Motor neuron (in vitro differentiated cells): ENCODE data around the gene PTPRM. TPM values are rescaled to one million over a fixed set of nuclear protein-coding genes. Genes with fewer than 3 reads are reported as not detected.

ENCODE experiments used
- ATAC-seq, 8 experiments: fragments of 200-7000 bp; cut with Tn5 transposase; replicated peaks in 6 of 8; 2 replicates each; pipeline ENCODE4 v1.8.0; 2021; ENCODE audit warnings: mild to moderate bottlenecking in 8 of 8, moderate library complexity in 8 of 8
- H3K27ac ChIP-seq, 2 donors: fragments of 250-450 bp; sonication (Bioruptor Pico); 2 replicates each; pipeline ENCODE4 v1.9.0; 2021; ENCODE audit warnings: antibody characterized with exemption in 2 of 2, mild to moderate bottlenecking in 2 of 2, moderate library complexity in 1 of 2
- H3K4me1 ChIP-seq, 2 donors: fragments of 250-450 bp; sonication (Bioruptor Pico); replicated peaks in 1 of 2; 2 replicates each; pipeline ENCODE4 v1.6.1; 2021; ENCODE audit warnings: antibody characterized with exemption in 2 of 2, mild to moderate bottlenecking in 2 of 2, moderate library complexity in 1 of 2
- H3K4me3 ChIP-seq, 5 donors: fragments of 250-450 bp; sonication (Bioruptor Pico); 2 replicates each; pipeline ENCODE4 v1.9.0; 2021; ENCODE audit warnings: antibody characterized with exemption in 5 of 5, mild to moderate bottlenecking in 5 of 5, moderate library complexity in 4 of 5
- WGBS, 10 experiments: fragments of 450-650 bp; shearing (Covaris generic); methylation state at CpG; one replicate each; pipeline ENCODE4 v1.0.0; 2022; 5-methylcytosine and 5-hydroxymethylcytosine counted together
- in situ Hi-C, 9 experiments: fragments of 400-800 bp; cut with MboI; loops; one replicate each; pipeline ENCODE4 v1.15.0; 2021; ENCODE audit warnings: low sequenced_read_pairs in 9 of 9, low pct_unique_long_range_greater_than_20kb in 2 of 9; ENCODE audit not compliant: unreplicated experiment in 9 of 9
- total RNA-seq, 8 experiments: library from RNA; unstranded; fragments of 300-600 nt; gene quantifications; 2 replicates each; pipeline versions ENCODE4 v1.2.3 to v1.2.4, GENCODE V29; 2022

PTPRM gene
- total RNA-seq, 8 experiments from 2014 or later = 12.9 to 106 (median 66.9) TPM

GRCh38 chr18:7572822-7573221, 5.7 kb downstream of the PTPRM start:
- in situ Hi-C loops = loop anchor here in 2 of 9 experiments (25.0 kb wide), 3 partner anchors 286 to 914 kb away; no protein-coding TSS in a partner anchor
- 80 to 100% (median 100%) methylated on average over 1 to 2 of the region's 2 CpGs for whole genome bisulfite sequencing, 10 experiments
- Histone ChIP-seq H3K4me1 (peaks cover 0 to 16% of the 10 kb centered on the region in 2 donors), H3K27ac (no peak overlapping the region), H3K4me3 (no peak overlapping the region)
- ATAC-seq = no peak

- in situ Hi-C loops = loop anchor here in 1 of 9 experiments (25.0 kb wide), 1 partner anchor 187 kb away; no protein-coding TSS in a partner anchor
- Histone ChIP-seq H3K4me1 (peaks cover 0 to 13% of the 10 kb centered on the region in 2 donors), H3K27ac (no peak overlapping the region), H3K4me3 (no peak overlapping the region)
- WGBS, 10 experiments = 0 to 100% (median 14%) methylated on average over 1 to 2 of the region's 2 CpGs; no CpG with 5 or more reads in 5 of the 10 experiments
- ATAC-seq = peak in 6 of 8 experiments; percentile 4 to 78 (median 36)
Measured at GRCh38 chr18:7575465-7576028, 8.4 kb downstream of the PTPRM start.

- peak in 6 of 8 experiments; percentile 19 to 78 (median 50) for ATAC-seq
- H3K27ac ChIP-seq = no peak overlapping the region
- in situ Hi-C loops = loop anchor here in 1 of 9 experiments (25.0 kb wide), 1 partner anchor 186 kb away; no protein-coding TSS in a partner anchor
- no peak overlapping the region for H3K4me3 ChIP-seq
- peaks cover 0 to 13% of the 10 kb centered on the region in 2 donors for H3K4me1 ChIP-seq
Measured at GRCh38 chr18:7576077-7576476, 9.0 kb downstream of the PTPRM start.

DNA sequence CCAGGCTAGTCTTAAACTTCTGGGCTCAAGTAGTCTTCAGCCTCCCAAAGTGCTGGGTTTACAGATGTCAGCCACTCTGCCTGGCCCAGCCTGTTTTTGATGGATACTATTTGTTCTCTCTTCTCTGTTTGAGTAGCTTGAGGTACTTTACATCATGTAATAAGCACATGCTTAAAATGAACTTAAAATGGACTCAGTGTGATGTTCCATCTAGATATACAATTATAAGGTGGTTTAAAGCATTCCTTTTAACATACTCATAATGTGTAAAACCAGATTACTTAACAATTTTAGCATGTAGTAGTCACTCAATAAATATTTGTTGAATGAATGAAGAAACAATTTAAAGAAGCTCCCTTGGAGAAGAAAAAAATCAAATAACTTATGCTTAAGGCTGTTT, 9.6 kb downstream of the PTPRM start:
- in situ Hi-C loops = loop anchor here in 1 of 9 experiments (25.0 kb wide), 1 partner anchor 186 kb away; no protein-coding TSS in a partner anchor
- Histone ChIP-seq H3K4me1 (peaks cover 0 to 13% of the 10 kb centered on the region in 2 donors), H3K4me3 (no peak overlapping the region), H3K27ac (no peak overlapping the region)
- peak in 3 of 8 experiments; percentile 6 to 30 (median 18) for ATAC-seq

DNA sequence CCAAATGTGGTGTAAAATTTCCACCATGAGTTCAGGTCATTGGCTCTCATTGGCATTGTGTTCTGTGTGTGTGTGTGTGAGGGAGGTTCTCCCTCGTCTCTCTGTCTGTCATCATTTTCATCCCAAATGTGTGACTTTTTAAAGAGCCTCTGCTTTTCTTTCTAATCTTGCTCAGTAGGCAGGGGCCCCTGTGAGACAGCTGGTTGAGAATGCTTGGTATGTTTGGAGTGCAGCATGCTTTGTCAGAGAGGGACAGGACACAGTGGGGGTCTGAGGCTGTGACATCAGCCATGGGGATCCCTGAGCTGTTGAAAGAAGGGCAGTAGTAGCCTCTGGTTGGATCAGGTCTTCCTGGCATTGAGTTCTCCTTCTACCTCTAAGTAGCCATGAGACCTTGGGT, 10.6 kb downstream of the PTPRM start:
- Histone ChIP-seq H3K27ac (no peak overlapping the region), H3K4me3 (no peak overlapping the region), H3K4me1 (peaks cover 0 to 13% of the 10 kb centered on the region in 2 donors)
- ATAC-seq = peak in 5 of 8 experiments; percentile 26 to 96 (median 68)
- in situ Hi-C loops = loop anchor here in 1 of 9 experiments (25.0 kb wide), 1 partner anchor 185 kb away; no protein-coding TSS in a partner anchor
- WGBS, 10 experiments = 20 to 50% (median 31%) methylated on average over 1 of the region's 1 CpG; no CpG with 5 or more reads in 6 of the 10 experiments

DNA sequence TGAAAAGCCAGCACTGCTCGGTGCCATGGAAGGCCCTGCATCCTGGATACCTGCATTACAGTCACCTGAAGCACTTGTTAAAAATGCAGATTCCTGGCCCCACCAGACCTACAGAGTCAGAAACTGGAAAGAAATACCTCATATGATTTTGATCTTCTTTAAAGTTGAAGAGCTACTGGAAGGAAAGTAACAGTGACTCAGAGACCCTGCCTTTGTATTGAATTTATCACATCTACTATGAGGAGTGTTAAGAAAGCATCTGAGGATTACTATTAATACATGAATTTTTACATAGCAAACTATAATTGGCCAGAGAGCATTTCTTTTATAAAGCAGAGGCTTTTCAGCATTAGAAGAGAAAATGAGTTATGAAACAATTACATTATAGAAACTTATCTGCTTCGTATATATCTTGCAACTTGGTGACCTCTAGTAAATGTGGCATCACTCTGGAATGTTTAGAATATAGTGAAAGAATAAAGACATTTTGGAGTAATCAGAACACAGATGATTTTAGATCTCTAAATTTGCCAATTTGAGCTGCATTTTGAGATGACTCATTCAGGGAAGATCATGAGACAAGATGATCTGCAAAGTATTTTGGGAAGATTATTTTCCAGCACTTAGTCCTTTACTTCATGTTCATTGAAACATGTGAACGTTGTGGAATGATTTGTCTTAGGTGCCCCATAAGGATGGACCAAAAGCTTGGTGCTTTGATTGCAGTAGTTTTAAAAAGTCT, 12.2 kb downstream of the PTPRM start:
- peaks cover 0 to 13% of the 10 kb centered on the region in 2 donors for H3K4me1 ChIP-seq
- H3K4me3 ChIP-seq = no peak overlapping the region
- WGBS, 10 experiments = 0 to 100% (median 63%) methylated on average over 1 to 3 of the region's 3 CpGs; no CpG with 5 or more reads in 1 of the 10 experiments
- ATAC-seq = no peak
- in situ Hi-C loops = loop anchor here in 1 of 9 experiments (25.0 kb wide), 1 partner anchor 183 kb away; no protein-coding TSS in a partner anchor
- no peak overlapping the region for H3K27ac ChIP-seq

- no peak for ATAC-seq
- Histone ChIP-seq H3K4me1 (peaks cover 0 to 18% of the 10 kb centered on the region in 2 donors), H3K27ac (no peak overlapping the region), H3K4me3 (no peak overlapping the region)
- 14 to 100% (median 86%) methylated on average over 1 to 4 of the region's 4 CpGs; no CpG with 5 or more reads in 2 of the 10 experiments for WGBS, 10 experiments
- in situ Hi-C loops = loop anchor here in 1 of 9 experiments (25.0 kb wide), 1 partner anchor 182 kb away; no protein-coding TSS in a partner anchor
Measured at GRCh38 chr18:7579918-7580542, 12.9 kb downstream of the PTPRM start.

GRCh38 chr18:7584646-7585275, 17.6 kb downstream of the PTPRM start:
- H3K27ac ChIP-seq = no peak overlapping the region
- no peak overlapping the region for H3K4me3 ChIP-seq
- peak in 5 of 8 experiments; percentile 54 to 98 (median 69) for ATAC-seq
- H3K4me1 ChIP-seq = peaks cover 0 to 5% of the 10 kb centered on the region in 2 donors
- in situ Hi-C loops = loop anchor here in 1 of 9 experiments (25.0 kb wide), 1 partner anchor 178 kb away; no protein-coding TSS in a partner anchor
- WGBS, 10 experiments = 20 to 100% (median 61%) methylated on average over 1 to 7 of the region's 7 CpGs; no CpG with 5 or more reads in 2 of the 10 experiments

GRCh38 chr18:7585276-7585670, 18.2 kb downstream of the PTPRM start:
- no peak for ATAC-seq
- in situ Hi-C loops = loop anchor here in 1 of 9 experiments (25.0 kb wide), 1 partner anchor 177 kb away; no protein-coding TSS in a partner anchor
- 20 to 100% (median 85%) methylated on average over 1 to 4 of the region's 4 CpGs for WGBS, 10 experiments
- H3K4me3 ChIP-seq = no peak overlapping the region
- H3K27ac ChIP-seq = no peak overlapping the region
- H3K4me1 ChIP-seq = peaks cover 0 to 5% of the 10 kb centered on the region in 2 donors

GRCh38 chr18:7586379-7586778, 19.3 kb downstream of the PTPRM start:
- WGBS, 10 experiments = 86 to 100% (median 100%) methylated on average over 1 of the region's 1 CpG; no CpG with 5 or more reads in 4 of the 10 experiments
- in situ Hi-C loops = loop anchor here in 1 of 9 experiments (25.0 kb wide), 1 partner anchor 176 kb away; no protein-coding TSS in a partner anchor
- no peak for ATAC-seq
- Histone ChIP-seq H3K27ac (no peak overlapping the region), H3K4me1 (peaks cover 0 to 5% of the 10 kb centered on the region in 2 donors), H3K4me3 (no peak overlapping the region)

DNA sequence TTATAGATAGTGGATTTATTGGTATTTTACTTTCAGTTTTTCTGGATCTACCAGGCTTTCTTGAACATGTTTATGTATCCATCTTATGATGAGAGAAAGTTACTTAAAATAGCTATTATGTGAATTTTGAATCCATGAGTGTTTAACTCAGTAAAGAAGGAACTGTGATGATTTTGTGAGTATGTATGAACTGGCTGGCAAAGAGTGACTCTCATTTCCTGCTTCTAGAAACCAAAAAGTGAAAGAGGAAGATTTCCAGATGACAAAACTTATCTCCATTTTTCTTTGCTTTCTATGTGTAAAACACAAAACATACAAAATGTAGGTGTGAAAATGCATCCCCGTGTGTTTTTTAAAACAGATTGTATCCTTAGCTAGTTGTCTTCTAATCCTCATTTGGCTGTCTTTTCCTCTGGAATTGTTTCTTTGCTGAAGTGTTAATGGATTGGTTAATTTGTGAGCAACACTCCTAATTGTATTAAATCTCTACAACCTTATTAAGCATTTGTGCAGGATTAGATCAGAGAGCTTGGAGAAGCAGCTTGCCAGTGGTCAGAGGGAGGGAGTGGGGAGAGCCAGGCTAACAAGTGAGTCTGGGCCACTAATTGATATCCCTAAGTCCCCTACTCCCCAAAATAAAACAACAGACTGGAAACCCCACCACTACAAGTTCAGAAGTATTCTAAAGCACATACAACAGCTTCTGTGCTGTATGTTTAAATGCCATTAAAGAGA, 23.9 kb downstream of the PTPRM start:
- no peak for ATAC-seq
- H3K4me1 ChIP-seq = peaks cover 4 to 21% of the 10 kb centered on the region in 2 donors
- 0 to 100% (median 88%) methylated on average over 1 of the region's 1 CpG; no CpG with 5 or more reads in 3 of the 10 experiments for WGBS, 10 experiments
- H3K27ac ChIP-seq = no peak overlapping the region
- in situ Hi-C loops = loop anchor here in 1 of 9 experiments (25.0 kb wide), 1 partner anchor 171 kb away; no protein-coding TSS in a partner anchor
- no peak overlapping the region for H3K4me3 ChIP-seq
